HepG2 (cell line): ENCODE data around the gene PRELP.

Source experiments
- RARA ChIP-seq: IDR thresholded peaks from 2 replicates; pipeline ENCODE4 v1.6.1; 2016; ENCODE audit warnings: missing genetic modification reagents, missing compliant biosample characterization
- RELA ChIP-seq: sonication (generic); formaldehyde crosslinking; IDR thresholded peaks from 2 replicates; pipeline ENCODE4 v1.4.0; 2020; ENCODE audit warnings: missing genetic modification reagents
- ZC3H4 ChIP-seq: sonication (generic); formaldehyde crosslinking; IDR thresholded peaks from 2 replicates; pipeline ENCODE4 v1.4.0; 2020; ENCODE audit warnings: missing genetic modification reagents, borderline replicate concordance
- ZNF780A ChIP-seq: sonication (generic); formaldehyde crosslinking; IDR thresholded peaks from 2 replicates; pipeline ENCODE4 v1.8.0; 2022; ENCODE audit warnings: mild to moderate bottlenecking, missing genetic modification reagents, moderate library complexity

DNA sequence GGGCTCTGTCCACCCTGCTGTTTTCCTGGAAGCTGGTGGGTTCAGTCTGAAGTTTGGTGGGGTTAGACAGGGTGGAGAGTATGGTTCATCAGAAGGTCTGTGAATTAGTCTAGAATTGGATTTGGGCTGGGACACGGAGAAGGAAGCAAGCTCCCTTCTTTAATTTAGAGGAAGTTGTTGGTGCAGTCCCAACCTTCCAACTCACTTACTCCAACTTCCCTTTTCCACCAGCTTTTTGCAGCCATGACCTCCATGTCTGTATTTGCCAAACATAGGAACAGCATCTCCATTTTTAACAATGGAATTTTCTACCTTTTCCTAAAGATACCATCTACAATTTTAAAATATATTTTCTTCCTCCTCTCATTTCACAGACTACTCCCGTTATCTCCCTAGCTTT is 28.5 kb upstream of the PRELP start:
- TF ChIP-seq ZNF780A (CRISPR knock-in tag): no peak
- TF ChIP-seq RARA (CRISPR knock-in tag): no peak
- no peak for TF ChIP-seq RELA (CRISPR knock-in tag)
- no peak for TF ChIP-seq ZC3H4 (CRISPR knock-in tag)
